Astrocyte (in vitro differentiated cells and primary cell): ENCODE results near the gene LIX1L. TPM values are rescaled to one million over a fixed set of nuclear protein-coding genes. Genes with fewer than 3 reads are reported as not detected.
A peak's percentile ranks its signal among the peaks of the same experiment; 100 is the strongest.

Experiments used
- DNase-seq: peaks from one replicate; pipeline ENCODE4 v3.0.0-alpha.2; 2010; ENCODE audit warnings: low read depth
- FAIRE-seq: peaks from 2 replicates; lab custom pipeline; 2011; peaks lifted over from hg19 to GRCh38; lab: Jason Lieb, UNC
- H2AFZ ChIP-seq: 2 replicates; pipeline ENCODE4 v1.6.0; 2012; ENCODE audit warnings: low read depth, low read length, inconsistent platforms
- H3K27ac ChIP-seq: 2 replicates; pipeline ENCODE4 v1.5.1; 2011; ENCODE audit warnings: low read depth, low read length, inconsistent platforms
- H3K27me3 ChIP-seq: 2 replicates; pipeline ENCODE4 v1.6.0; 2011; ENCODE audit warnings: low read length, inconsistent platforms; ENCODE audit not compliant: insufficient read depth
- H3K36me3 ChIP-seq: 2 replicates; pipeline ENCODE4 v1.5.1; 2011; ENCODE audit warnings: low read length, inconsistent platforms; ENCODE audit not compliant: insufficient read depth
- H3K4me1 ChIP-seq: 2 replicates; pipeline ENCODE4 v1.5.1; 2011; ENCODE audit warnings: low read length, inconsistent platforms; ENCODE audit not compliant: insufficient read depth
- H3K4me2 ChIP-seq: 2 replicates; pipeline ENCODE4 v1.6.0; 2012; ENCODE audit warnings: low read length, inconsistent platforms
- H3K4me3 ChIP-seq: 2 replicates; pipeline ENCODE4 v1.5.1; 2011; ENCODE audit warnings: low read depth, mild to moderate bottlenecking, low read length, inconsistent platforms; ENCODE audit not compliant: insufficient read depth
- H3K79me2 ChIP-seq: 2 replicates; pipeline ENCODE4 v1.6.0; 2012; ENCODE audit warnings: mild to moderate bottlenecking, low read length, inconsistent platforms; ENCODE audit not compliant: insufficient read depth
- H3K9ac ChIP-seq: 2 replicates; pipeline ENCODE4 v1.6.0; 2012; ENCODE audit warnings: mild to moderate bottlenecking, low read length, inconsistent platforms
- H3K9me3 ChIP-seq: 2 replicates; pipeline ENCODE4 v1.5.1; 2012; ENCODE audit warnings: low read depth, mild to moderate bottlenecking, low read length, inconsistent platforms; ENCODE audit not compliant: insufficient read depth
- H4K20me1 ChIP-seq: 2 replicates; pipeline ENCODE4 v1.6.0; 2012; ENCODE audit warnings: low read length, inconsistent platforms; ENCODE audit not compliant: insufficient read depth
- H3K27ac Mint-ChIP-seq: one replicate; pipeline ENCODE4 v1.8.0; 2021; ENCODE audit warnings: mild to moderate bottlenecking, mixed read lengths; ENCODE audit not compliant: unreplicated experiment
- H3K27me3 Mint-ChIP-seq: one replicate; pipeline ENCODE4 v1.8.0; 2021; ENCODE audit warnings: low read depth, mixed read lengths; ENCODE audit not compliant: unreplicated experiment
- H3K36me3 Mint-ChIP-seq: one replicate; pipeline ENCODE4 v1.8.0; 2021; ENCODE audit warnings: low read depth, mixed read lengths; ENCODE audit not compliant: unreplicated experiment
- H3K4me1 Mint-ChIP-seq: one replicate; pipeline ENCODE4 v1.8.0; 2021; ENCODE audit warnings: low read depth, mixed read lengths; ENCODE audit not compliant: unreplicated experiment
- H3K4me3 Mint-ChIP-seq: one replicate; pipeline ENCODE4 v1.8.0; 2021; ENCODE audit warnings: mild to moderate bottlenecking, moderate library complexity, mixed read lengths; ENCODE audit not compliant: unreplicated experiment
- H3K9me3 Mint-ChIP-seq: one replicate; pipeline ENCODE4 v1.8.0; 2021; ENCODE audit warnings: mild to moderate bottlenecking, mixed read lengths; ENCODE audit not compliant: unreplicated experiment
- EZH2 ChIP-seq: IDR thresholded peaks from 2 replicates; pipeline ENCODE4 v1.6.1; 2012; ENCODE audit warnings: mild to moderate bottlenecking, low read length, inconsistent platforms; ENCODE audit not compliant: insufficient read depth
- total RNA-seq: library from RNA; stranded (reverse); gene quantifications from 2 replicates; pipeline ENCODE4 v1.2.1, GENCODE V29; 2021
- TF ChIP-seq, protein P1 (sequence below): IDR thresholded peaks from 2 replicates; pipeline ENCODE4 v1.5.1; 2011; ENCODE audit warnings: low read depth, mild to moderate bottlenecking, inconsistent platforms, low read length, moderate library complexity; ENCODE audit not compliant: insufficient read depth

Gene LIX1L
- total RNA-seq, 1 donor from 2014 or later = 37.2 TPM

- no peak for FAIRE-seq
- Histone ChIP-seq H3K27me3 (no peaks in the 10 kb centered on the region), H3K79me2 (no peaks in the 10 kb centered on the region), H3K4me2 (no peak overlapping the region), H3K36me3 (no peaks in the 10 kb centered on the region), H3K27ac (no peak overlapping the region), H3K4me1 (peaks cover 41% of the 10 kb centered on the region), H4K20me1 (no peaks in the 10 kb centered on the region), H2AFZ (no peak overlapping the region), H3K9me3 (no peaks in the 10 kb centered on the region), H3K9ac (no peak overlapping the region), H3K4me3 (no peak overlapping the region)
- no peak for DNase-seq
- H3K9me3 Mint-ChIP-seq = no peaks in the 10 kb centered on the region
- TF ChIP-seq, protein P1, sequence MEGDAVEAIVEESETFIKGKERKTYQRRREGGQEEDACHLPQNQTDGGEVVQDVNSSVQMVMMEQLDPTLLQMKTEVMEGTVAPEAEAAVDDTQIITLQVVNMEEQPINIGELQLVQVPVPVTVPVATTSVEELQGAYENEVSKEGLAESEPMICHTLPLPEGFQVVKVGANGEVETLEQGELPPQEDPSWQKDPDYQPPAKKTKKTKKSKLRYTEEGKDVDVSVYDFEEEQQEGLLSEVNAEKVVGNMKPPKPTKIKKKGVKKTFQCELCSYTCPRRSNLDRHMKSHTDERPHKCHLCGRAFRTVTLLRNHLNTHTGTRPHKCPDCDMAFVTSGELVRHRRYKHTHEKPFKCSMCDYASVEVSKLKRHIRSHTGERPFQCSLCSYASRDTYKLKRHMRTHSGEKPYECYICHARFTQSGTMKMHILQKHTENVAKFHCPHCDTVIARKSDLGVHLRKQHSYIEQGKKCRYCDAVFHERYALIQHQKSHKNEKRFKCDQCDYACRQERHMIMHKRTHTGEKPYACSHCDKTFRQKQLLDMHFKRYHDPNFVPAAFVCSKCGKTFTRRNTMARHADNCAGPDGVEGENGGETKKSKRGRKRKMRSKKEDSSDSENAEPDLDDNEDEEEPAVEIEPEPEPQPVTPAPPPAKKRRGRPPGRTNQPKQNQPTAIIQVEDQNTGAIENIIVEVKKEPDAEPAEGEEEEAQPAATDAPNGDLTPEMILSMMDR = no peak
- TF ChIP-seq EZH2 = no peak
- H3K4me1 Mint-ChIP-seq = peaks cover 22% of the 10 kb centered on the region
- peak overlapping the region; percentile 29 for H3K27ac Mint-ChIP-seq
- no peaks in the 10 kb centered on the region for H3K36me3 Mint-ChIP-seq
- no peaks in the 10 kb centered on the region for H3K27me3 Mint-ChIP-seq
- H3K4me3 Mint-ChIP-seq = peak overlapping the region; percentile 18
These were observed 24.4 kb upstream of the LIX1L start for GRCh38 chr1:145982010-145982723.

- H3K27ac Mint-ChIP-seq = no peak overlapping the region
- peaks cover 35% of the 10 kb centered on the region for H3K4me1 ChIP-seq
- H3K36me3 Mint-ChIP-seq = no peaks in the 10 kb centered on the region
- no peaks in the 10 kb centered on the region for H3K9me3 Mint-ChIP-seq
- no peaks in the 10 kb centered on the region for H4K20me1 ChIP-seq
- peak overlapping the region; percentile 79 for H3K4me2 ChIP-seq
- H3K79me2 ChIP-seq = no peaks in the 10 kb centered on the region
- H3K36me3 ChIP-seq = no peaks in the 10 kb centered on the region
- H3K27me3 ChIP-seq = no peaks in the 10 kb centered on the region
- DNase-seq = no peak
- peak overlapping the region; percentile 93 for H3K27ac ChIP-seq
- H2AFZ ChIP-seq = no peak overlapping the region
- H3K27me3 Mint-ChIP-seq = no peaks in the 10 kb centered on the region
- H3K4me1 Mint-ChIP-seq = peaks cover 14% of the 10 kb centered on the region
- H3K4me3 ChIP-seq = no peak overlapping the region
- no peak overlapping the region for H3K9ac ChIP-seq
- no peaks in the 10 kb centered on the region for H3K9me3 ChIP-seq
- FAIRE-seq = no peak
- H3K4me3 Mint-ChIP-seq = no peak overlapping the region
- TF ChIP-seq EZH2 = no peak
- TF ChIP-seq, protein P1 = no peak
These were observed 22.7 kb upstream of the LIX1L start for GRCh38 chr1:145980457-145980994.
